GM19467 (cell line): ENCODE results near the gene BBOX1.

Experiments
- ATAC-seq: cut with Tn5 transposase; IDR thresholded peaks from one replicate; pipeline ENCODE4 v1.9.1; 2021; ENCODE audit warnings: mild to moderate bottlenecking, moderate library complexity; ENCODE audit not compliant: unreplicated experiment

BBOX1 gene

GRCh38 chr11:27025312-27025955 lies 15.2 kb upstream of the BBOX1 start:
- no peak for ATAC-seq

- no peak for ATAC-seq
These were observed 14.5 kb upstream of the BBOX1 start for GRCh38 chr11:27025957-27026733.

GRCh38 chr11:27028561-27028965 lies 12.1 kb upstream of the BBOX1 start:
- ATAC-seq: no peak

GRCh38 chr11:27029966-27030365 lies 10.6 kb upstream of the BBOX1 start:
- ATAC-seq: no peak

- ATAC-seq: no peak
These were observed 8.9 kb upstream of the BBOX1 start for GRCh38 chr11:27031754-27032153.

GRCh38 chr11:27039873-27040272 lies 742 bp upstream of the BBOX1 start:
- ATAC-seq: no peak

GRCh38 chr11:27041141-27041899 lies 705 bp downstream of the BBOX1 start:
- no peak for ATAC-seq

- no peak for ATAC-seq
These were observed 6.3 kb downstream of the BBOX1 start for GRCh38 chr11:27046956-27047355.

- ATAC-seq: no peak
These were observed 12.1 kb downstream of the BBOX1 start for GRCh38 chr11:27052668-27053067.

- no peak for ATAC-seq
These were observed 14.6 kb downstream of the BBOX1 start for GRCh38 chr11:27055065-27055682.

GRCh38 chr11:27057091-27057780 lies 16.6 kb downstream of the BBOX1 start:
- ATAC-seq: no peak

GRCh38 chr11:27058456-27058855 lies 17.8 kb downstream of the BBOX1 start:
- ATAC-seq: no peak

GRCh38 chr11:27059431-27059830 lies 18.8 kb downstream of the BBOX1 start:
- ATAC-seq: no peak

GRCh38 chr11:27060816-27061460 lies 20.3 kb downstream of the BBOX1 start:
- no peak for ATAC-seq

- ATAC-seq: no peak
These were observed 20.8 kb downstream of the BBOX1 start for GRCh38 chr11:27061461-27061821.

GRCh38 chr11:27064086-27064485 lies 23.5 kb downstream of the BBOX1 start:
- ATAC-seq: no peak

- no peak for ATAC-seq
These were observed 34.6 kb downstream of the BBOX1 start for GRCh38 chr11:27075192-27075591.

- no peak for ATAC-seq
These were observed 35.0 kb downstream of the BBOX1 start for GRCh38 chr11:27075655-27076054.

- no peak for ATAC-seq
These were observed 35.5 kb downstream of the BBOX1 start for GRCh38 chr11:27076121-27076589.

- ATAC-seq: no peak
These were observed 40.4 kb downstream of the BBOX1 start for GRCh38 chr11:27081056-27081455.
